Measurements from ENCODE around the gene ATG101. TPM values are rescaled to one million over a fixed set of nuclear protein-coding genes. Genes with fewer than 3 reads are reported as not detected.

Gene ATG101
- total and polyA plus RNA-seq, 2 of the 13 experiments (the other 11 are each of a cell fraction or from before 2014, with no cell fraction given): 58.2 to 67.7 TPM

DNA sequence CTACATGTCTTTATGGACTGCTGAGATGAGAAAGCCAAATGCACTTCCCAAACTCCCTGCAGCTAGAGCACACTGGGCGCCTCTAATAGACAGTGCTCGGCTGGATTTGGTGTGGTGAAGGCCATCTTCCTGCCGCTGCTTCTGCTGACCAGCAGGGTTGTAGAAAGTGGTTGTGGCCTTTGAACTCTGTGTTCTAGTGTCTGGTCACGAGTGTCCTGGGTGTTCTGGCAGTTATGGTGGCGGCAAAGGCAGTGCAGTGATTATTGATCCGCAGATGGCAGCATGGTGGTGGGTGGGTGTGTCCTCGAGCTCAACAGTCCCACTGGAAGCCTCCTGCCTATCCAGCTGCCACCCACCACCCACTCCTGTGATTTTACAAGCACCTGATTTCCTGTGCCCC is 53.1 kb downstream of the ATG101 start (continued):
- TF ChIP-seq NONO (IDR thresholded peaks at IDR 0.05) (no peak), NONO (CRISPR knock-in tag; conservative IDR thresholded peaks at IDR 0.05) (0 out of 2 replicates have a peak, but pooled peaks have one; percentile 20), RARA (CRISPR knock-in tag; IDR thresholded peaks at IDR 0.05) (no peak), ZNF33A (CRISPR knock-in tag; IDR thresholded peaks at IDR 0.05; ENCODE audit: borderline replicate concordance) (no peak), ZNF3 (CRISPR knock-in tag; IDR thresholded peaks at IDR 0.05) (no peak)
- TF ChIP-seq, protein P1, sequence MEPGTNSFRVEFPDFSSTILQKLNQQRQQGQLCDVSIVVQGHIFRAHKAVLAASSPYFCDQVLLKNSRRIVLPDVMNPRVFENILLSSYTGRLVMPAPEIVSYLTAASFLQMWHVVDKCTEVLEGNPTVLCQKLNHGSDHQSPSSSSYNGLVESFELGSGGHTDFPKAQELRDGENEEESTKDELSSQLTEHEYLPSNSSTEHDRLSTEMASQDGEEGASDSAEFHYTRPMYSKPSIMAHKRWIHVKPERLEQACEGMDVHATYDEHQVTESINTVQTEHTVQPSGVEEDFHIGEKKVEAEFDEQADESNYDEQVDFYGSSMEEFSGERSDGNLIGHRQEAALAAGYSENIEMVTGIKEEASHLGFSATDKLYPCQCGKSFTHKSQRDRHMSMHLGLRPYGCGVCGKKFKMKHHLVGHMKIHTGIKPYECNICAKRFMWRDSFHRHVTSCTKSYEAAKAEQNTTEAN (CRISPR knock-in tag; conservative IDR thresholded peaks at IDR 0.05): no peak

DNA sequence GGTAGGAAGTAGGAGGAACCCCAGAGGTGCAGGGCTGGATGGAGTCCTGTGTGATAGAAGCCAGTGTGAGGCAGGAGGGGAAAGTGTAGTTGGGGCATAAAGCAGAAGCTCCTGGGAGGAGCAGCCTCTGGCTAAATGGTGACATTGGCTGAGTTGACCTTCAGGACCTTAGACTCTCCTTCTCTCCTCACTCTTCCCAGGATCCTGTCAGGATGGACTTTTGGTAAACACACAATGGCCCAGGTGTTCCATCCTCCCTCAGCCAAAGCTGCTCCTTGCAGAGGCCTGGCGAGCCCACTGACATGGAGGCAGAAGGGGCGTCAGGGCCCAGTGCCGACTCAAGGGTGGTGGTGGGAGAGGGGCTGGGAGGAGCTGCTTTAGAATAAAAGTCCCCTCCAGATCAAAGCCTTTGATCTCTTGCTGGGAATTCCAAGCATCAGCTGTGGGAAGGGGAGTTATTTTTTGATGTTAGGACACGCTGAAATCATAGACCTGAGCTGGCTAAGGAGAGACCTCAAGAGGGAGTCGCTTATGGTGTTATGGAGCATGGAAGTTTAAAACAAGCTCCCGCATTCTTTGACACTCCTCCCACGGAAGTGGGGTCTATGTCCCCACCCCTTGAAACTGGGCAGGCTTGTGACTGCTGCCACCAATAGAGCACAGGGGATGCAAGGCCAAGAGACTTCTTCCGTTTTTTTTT is 53.9 kb downstream of the ATG101 start:
- no peak for TF ChIP-seq LCORL (IDR thresholded peaks at IDR 0.05)
- TF ChIP-seq LCORL (CRISPR knock-in tag; IDR thresholded peaks at IDR 0.05): 0 out of 2 replicates have a peak, but pooled peaks have one; percentile 35
- no peak for TF ChIP-seq RXRB (CRISPR knock-in tag; IDR thresholded peaks at IDR 0.05; ENCODE audit: borderline replicate concordance)

More for the DNA sequence above, 53.9 kb downstream of the ATG101 start:
- Histone ChIP-seq H3K27ac (ENCODE audit: extremely low read length, insufficient read depth, low read length) (no peak overlapping the region), H3K4me3 (replicated peaks in 1 of 3; ENCODE audit: insufficient read depth in 1 of 3, low read depth in 2 of 3, low read length in 3 of 3) (no peak overlapping the region), H3K4me2 (ENCODE audit: low read depth, low read length) (no peak overlapping the region; the same call in 1 of the 2 replicates), H3K4me1 (ENCODE audit: insufficient read depth, low read length) (peaks cover 55% of the 10 kb centered on the region), H3K79me2 (ENCODE audit: insufficient read depth, low read length) (no peaks in the 10 kb centered on the region), H3K27me3 (ENCODE audit: control insufficient read depth in 1 of 2, insufficient read depth in 2 of 2, low read length in 2 of 2) (peaks cover 4 to 36% of the 10 kb centered on the region in 2 experiments; a peak in 3 of 5 replicates), H3K9ac (ENCODE audit: insufficient read depth, low read depth, low read length) (no peak overlapping the region), H4K20me1 (ENCODE audit: insufficient read depth, low read length) (no peaks in the 10 kb centered on the region), H2AFZ (ENCODE audit: low read length) (no peak overlapping the region), H3K36me3 (replicated peaks in 1 of 2; ENCODE audit: control insufficient read depth in 1 of 2, insufficient read depth in 2 of 2, low read length in 2 of 2) (no peaks in the 10 kb centered on the region), H3K9me3 (ENCODE audit: low read length) (no peaks in the 10 kb centered on the region)
- in situ Hi-C loops (cut with HindIII; ENCODE audit: extremely low pct_ligation_motif_present, low pct_unique_long_range_greater_than_20kb): loop anchor here (5.0 kb wide), 1 partner anchor 96 kb away; no protein-coding TSS in a partner anchor
- FAIRE-seq: no peak
- BruUV-seq (replicated peaks): no TSS peak
- DNase-seq (ENCODE audit: low spot score): no peak
- ATAC-seq: no peak
- ChIA-PET POLR2A (interaction anchor here (1.4 to 1.5 kb wide), 2 partner anchors 73 to 91 kb away, joined by 3 to 4 read pairs; no protein-coding TSS in a partner anchor), CTCF (ENCODE audit: low intra/inter-chr PET ratio, low total read pairs) (interaction anchor here (5.2 kb wide), 1 partner anchor 98 kb away, joined by 41 read pairs; no protein-coding TSS in a partner anchor)
- WGBS (ENCODE audit: low lambda C conversion rate): 25% methylated on average over 8 of the region's 8 CpGs
- intact Hi-C loops (cut with micrococcal nuclease; ENCODE audit: unreplicated experiment): no loop called here

Data from HepG2 (cell line).